ENCODE data around the gene CALY.

The CALY gene

GRCh38 chr10:133311570-133311969 is 25.1 kb downstream of the CALY start:
- no peak for DNase-seq (ENCODE audit: low read depth in 2 of 2)

GRCh38 chr10:133310789-133311188 is 25.9 kb downstream of the CALY start:
- DNase-seq (ENCODE audit: low read depth in 2 of 2): no peak

- DNase-seq (ENCODE audit: low read depth in 2 of 2): no peak
Measured at GRCh38 chr10:133310399-133310755, 26.3 kb downstream of the CALY start.

DNA sequence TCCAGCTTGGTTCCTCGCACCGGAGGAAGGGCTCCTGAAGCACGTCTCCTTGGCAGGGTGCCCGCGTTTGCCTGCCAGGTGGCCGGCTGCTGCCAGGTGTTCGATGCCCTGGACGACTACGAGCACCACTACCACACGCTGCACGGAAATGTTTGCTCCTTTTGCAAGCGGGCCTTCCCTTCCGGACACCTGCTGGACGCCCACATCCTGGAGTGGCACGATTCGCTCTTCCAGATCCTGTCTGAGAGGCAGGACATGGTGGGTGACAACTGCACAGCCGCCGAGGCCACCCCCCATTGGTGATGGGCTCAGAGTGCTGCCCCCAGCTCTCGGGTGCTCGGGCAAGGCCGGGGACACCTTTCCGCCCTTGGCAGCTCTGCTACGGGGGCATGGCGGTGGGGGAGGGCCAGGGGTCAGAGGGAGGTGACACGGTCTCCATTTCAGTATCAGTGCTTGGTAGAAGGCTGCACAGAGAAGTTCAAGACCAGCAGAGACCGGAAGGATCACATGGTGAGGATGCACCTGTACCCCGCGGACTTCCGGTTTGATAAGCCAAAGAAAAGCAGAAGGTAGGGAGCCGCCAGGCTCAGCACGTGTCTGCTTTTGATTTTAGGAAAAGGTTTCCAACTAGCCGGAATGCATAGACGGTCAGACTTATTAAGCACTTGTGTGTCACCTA is 26.8 kb downstream of the CALY start:
- no peak for DNase-seq (ENCODE audit: low read depth in 2 of 2)

GRCh38 chr10:133309100-133309719 is 27.5 kb downstream of the CALY start:
- peak; percentile 87 to 98 for DNase-seq (ENCODE audit: low read depth in 2 of 2)

DNA sequence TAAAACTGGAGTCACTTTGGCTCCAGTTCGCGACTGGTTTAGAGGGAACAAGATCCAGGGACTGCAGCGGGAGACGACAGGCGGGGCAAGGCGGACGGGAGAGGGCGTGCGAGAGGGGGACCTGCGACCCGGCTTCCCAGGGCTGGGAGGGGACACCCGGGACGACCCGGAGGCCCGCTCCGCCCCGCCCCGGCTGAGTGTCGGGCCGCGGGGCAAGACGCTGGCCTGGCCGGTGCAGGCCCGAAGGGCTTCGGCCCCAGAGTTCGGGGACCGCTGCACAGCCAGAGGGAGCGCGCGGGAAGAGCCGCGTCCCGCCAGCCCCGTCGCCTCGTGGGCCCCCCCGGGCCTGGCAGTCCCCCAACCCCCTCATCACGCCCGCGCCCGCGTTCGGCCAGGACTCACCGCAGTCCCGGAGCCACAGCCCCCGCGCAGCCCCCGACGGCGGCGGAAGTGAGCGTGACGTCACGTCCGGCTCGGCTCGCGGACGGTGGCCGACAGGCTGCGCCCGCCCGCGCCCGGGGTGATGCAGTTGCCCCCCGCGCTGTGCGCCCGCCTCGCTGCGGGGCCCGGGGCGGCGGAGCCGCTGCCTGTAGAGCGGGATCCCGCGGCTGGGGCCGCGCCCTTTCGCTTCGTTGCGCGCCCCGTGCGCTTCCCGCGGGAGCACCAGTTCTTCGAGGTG is 28.1 kb downstream of the CALY start, which contains the start of the genes TUBGCP2 and ZNF511:
Gene TUBGCP2 (minus strand): TSS at position 452 of the 679 bp plus-strand sequence. CDS start 5,931 bp downstream, outside the sequence.
Gene ZNF511 (plus strand): TSS at position 494 of the 679 bp plus-strand sequence. CDS start 30 bp downstream, at position 524.
- peak; percentile 82 to 84 for DNase-seq (ENCODE audit: low read depth in 2 of 2)

- peak; percentile 80 to 81 for DNase-seq (ENCODE audit: low read depth in 2 of 2)
Measured at GRCh38 chr10:133307776-133308420, 28.8 kb downstream of the CALY start.

DNA sequence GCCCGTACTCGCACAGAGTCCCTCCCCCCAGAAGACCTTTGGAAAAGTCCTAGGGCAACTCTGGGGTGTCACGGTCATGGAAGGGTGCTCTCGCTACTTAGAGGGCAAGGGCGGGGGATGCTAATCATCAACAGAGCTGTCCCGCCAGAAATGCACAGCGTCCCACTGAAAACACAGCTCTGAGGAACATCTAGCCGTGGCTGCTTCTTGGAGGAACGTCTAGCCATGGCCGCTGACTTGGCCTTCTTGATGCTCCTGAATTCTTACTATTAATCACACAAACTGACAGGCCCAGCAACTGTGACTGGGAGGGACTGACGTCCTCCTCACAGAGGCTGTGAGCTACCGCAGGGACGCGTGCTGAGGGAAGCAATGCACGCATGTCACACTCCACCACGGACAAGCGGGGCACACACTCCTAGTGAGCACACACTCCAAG is 29.7 kb downstream of the CALY start:
- no peak for DNase-seq (ENCODE audit: low read depth in 2 of 2)

GRCh38 chr10:133306097-133306476 is 30.6 kb downstream of the CALY start:
- no peak for DNase-seq (ENCODE audit: low read depth in 2 of 2)

DNA sequence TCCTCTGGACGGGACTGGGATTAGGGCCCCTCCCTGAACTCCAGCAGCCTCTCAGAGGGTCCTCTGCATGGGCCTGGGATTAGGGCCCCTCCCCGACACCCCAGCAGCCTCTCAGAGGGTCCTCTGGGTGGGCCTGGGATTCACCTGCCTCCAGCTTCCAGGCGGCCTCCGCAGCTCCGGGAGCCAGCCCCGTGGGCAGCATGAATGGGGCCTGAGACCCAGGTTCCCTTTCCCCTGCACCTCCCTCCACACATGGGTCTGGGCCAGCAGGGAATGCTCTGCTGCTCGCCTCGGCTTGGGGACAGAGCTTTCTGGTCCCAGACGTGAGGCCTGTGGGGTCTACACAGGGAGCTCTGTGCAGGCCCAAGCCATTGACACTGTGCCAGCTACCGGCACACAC is 33.5 kb downstream of the CALY start:
- no peak for DNase-seq (ENCODE audit: low read depth in 2 of 2)

- no peak for DNase-seq (ENCODE audit: low read depth in 2 of 2)
Measured at GRCh38 chr10:133302230-133302629, 34.5 kb downstream of the CALY start.

- DNase-seq (ENCODE audit: low read depth in 2 of 2): no peak
Measured at GRCh38 chr10:133299738-133300137, 37.0 kb downstream of the CALY start.

DNA sequence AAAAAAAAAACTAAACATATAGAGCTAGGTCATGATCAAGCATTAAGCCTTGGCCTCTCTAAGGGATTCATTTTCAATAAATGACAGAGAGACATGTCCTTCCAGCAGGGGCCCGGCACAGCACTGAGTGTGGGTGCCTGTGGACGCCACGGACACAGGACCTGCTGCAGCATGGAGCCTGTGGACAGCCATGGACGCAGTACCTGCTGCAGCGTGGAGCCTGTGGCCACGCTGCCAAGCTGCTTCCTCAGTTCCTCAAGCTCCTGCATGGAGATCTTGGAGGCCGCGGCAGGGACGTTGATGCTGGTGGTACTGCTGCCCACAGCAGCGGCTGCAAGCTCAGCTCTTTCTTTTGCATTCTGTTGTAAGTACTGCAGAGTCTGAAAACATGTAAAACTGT is 37.5 kb downstream of the CALY start:
- DNase-seq (ENCODE audit: low read depth in 2 of 2): no peak

DNA sequence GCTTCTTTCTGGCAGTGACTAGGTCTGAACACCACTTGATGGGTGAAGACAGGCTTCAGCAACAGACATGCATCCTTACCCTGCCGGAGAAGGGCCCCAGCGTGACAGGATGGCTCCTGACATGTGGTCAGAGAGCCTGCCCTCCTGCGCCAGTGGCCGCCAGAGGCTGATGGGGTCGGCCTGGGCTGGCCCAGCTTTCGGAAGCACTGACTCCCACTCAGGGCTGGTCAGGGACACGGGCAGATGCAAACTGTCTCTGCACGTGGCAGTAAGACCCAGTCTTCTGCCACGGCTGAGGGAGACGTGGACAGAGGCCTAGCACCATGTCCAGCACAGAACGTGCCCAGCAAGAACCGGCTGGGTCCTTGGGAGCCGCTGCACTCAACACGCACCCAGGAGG is 38.2 kb downstream of the CALY start:
- no peak for DNase-seq (ENCODE audit: low read depth in 2 of 2)

GRCh38 chr10:133297504-133297903 is 39.2 kb downstream of the CALY start:
- no peak for DNase-seq (ENCODE audit: low read depth in 2 of 2)

DNA sequence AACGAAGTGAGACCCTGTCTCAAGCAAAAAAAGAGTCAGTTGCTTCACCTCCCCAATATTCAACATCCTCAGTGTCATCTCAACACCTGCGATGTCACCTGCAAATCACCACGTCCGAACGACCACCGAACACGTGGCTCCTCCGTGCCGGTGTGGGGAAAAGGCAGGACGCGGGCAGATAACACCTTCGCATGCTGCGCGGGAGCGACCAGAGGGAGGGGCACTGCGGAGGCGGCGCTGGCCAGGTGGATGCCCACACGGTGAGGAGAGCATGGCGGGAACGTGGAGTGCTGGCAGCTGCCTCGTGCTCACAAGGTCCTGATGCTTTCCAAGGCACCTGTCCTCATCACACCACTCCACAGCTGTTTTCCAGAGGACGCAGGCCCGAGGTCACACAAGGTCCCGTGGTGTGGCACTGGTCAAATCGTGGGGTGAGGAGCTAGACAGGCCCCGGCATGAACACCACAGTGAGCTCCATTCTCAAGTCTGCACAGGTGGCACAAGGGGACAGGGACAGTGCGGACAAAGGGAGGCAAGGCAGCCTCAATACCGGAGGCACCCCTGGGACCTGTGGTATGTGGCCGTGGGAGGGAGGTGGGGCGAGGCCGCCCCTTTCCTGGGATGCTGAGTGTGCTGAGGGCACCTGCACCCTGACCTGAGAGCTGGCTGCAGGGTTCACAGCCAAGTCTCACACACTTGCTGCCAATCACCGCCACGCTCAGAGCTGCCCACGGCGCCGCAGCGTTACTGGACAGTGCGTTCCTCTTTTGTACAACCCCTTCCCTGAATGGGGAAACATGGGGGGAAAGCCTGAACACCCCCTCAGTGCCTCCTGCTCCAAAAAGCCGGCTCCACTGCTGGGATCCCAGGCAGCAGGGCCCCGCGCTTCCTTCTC is 41.0 kb downstream of the CALY start:
- DNase-seq (ENCODE audit: low read depth in 2 of 2): no peak

DNA sequence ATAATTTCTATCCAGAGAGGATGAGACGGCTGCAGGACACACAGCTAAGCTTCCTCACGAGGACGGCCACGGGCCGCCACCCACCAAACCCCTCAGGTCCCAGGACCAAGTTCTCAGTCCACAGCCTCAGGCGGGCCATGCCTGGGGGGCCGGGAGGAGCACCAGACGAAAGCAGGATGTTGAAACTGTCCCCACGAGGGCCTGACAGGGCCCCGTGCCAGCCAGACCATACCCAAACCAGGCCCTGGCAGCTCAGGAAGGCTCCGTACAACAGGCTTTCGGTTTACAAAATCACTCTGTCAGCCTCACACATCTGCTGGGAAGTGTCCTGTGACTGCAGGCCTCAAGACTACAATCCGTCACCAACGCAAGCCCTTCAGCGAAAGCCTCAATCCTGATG is 42.5 kb downstream of the CALY start:
- no peak for DNase-seq (ENCODE audit: low read depth in 2 of 2)

- no peak for DNase-seq (ENCODE audit: low read depth in 2 of 2)
Measured at GRCh38 chr10:133293810-133294119, 42.9 kb downstream of the CALY start.

DNA sequence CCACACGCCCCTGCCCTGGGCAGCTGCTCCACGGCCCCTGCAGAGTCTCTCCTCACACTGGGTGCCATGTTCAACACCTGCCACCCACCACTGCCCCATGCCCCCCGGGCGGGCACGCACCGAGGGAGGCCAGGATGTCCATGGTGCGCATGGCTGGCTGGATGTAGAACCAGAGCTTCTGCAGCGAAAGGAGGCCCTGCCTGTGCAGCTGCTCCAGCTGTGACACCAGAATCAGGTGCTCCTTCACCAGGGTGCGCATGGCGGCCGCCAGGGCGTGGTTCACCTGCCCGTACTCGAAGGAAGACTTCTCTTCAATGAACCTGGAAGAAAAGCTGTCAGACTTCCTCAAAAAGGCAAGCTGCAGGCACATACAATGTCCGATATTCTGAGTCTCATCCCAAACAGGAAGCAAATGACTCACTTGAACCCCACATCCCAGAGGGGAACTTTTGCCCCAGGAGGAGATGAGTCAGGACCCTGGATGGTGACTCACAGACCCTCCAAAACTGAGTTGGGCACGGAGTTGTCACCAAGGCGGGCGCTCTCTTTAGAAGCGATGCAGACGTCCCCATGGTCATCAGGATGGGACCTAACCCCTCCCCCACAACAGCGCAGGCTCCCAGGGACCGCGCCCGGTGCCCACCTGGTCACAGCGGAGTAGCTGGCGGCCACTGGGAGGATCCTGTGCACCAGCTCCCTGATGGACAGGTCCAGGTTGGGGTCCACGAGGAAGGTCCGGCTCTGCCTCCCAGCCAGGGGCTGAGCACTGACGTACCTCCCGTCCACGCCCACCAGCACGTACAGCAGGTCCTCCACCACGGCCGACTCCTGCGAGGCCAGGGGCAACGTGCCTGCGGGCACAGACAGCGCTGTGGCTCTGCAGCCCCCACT is 43.5 kb downstream of the CALY start:
- DNase-seq (ENCODE audit: low read depth in 2 of 2): no peak

- DNase-seq (ENCODE audit: low read depth in 2 of 2): no peak
Measured at GRCh38 chr10:133289761-133290160, 46.9 kb downstream of the CALY start.

All from stimulated activated CD4-positive, alpha-beta T cell treated with anti-CD3 and anti-CD28 coated beads, Interleukin-4, amount 100 ng/mL, for 48 hours (primary cell).